GM19397 (cell line): ENCODE results near the gene EYA2.
"Not testable (repeated sequence)": the region's sequence is repeated elsewhere in the genome, so short reads cannot be mapped to it uniquely, and the experiment has no call there.

ENCODE experiments used
- ATAC-seq: cut with Tn5 transposase; IDR thresholded peaks from one replicate; pipeline ENCODE4 v1.9.1; 2021; ENCODE audit warnings: mild to moderate bottlenecking, moderate library complexity; ENCODE audit not compliant: unreplicated experiment

Gene EYA2

DNA sequence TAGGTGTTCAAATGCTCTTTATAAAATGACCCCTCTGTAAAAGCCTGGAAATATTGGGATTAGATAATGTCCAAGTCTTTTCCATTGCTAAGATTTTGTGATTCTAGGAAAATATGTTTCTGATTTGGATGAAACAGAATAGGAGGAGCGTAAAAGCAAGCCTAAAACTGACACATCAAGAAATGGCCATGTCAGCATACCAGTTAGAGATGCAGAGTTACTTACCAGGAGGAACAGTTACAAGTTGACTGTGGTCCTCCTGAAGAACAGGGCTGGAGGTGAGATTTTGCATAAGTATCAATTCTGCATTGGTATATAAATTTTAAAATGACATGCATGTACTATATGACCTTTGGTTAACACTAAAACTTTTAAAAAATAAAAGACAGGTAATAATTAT, 35.3 kb downstream of the EYA2 start:
- no peak for ATAC-seq

DNA sequence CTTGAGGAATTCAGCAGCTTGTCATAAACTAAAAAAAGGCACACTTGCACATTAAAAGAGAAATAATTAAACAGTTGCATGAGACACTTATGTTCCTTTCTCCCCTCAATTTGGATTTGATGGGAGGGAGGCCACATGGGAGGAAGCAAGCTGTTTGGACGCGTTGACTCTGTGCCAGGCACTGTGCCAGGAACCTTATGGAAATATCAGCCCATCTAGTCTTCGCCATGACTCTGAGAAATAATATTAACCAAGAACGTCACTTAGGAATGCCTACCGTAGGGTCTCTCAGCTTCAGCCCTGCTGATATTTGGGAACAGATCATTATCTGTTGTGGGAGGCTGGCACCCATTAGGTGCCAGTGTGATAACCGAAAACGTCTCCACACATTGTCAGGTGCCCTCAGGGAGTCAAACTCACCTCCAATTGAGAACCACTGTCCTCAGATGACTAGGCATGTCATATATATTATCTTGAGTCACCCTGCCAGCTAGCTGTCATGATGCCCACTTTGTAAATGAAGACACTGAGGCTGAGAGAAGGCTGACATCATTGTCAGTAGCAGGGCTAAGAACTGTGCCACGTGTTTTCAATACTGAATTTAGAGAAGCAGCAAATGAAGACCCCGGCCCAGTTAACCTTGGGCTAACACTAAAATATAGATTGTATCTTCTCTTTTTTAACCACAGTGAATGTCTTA, 36.1 kb downstream of the EYA2 start:
- no peak for ATAC-seq

DNA sequence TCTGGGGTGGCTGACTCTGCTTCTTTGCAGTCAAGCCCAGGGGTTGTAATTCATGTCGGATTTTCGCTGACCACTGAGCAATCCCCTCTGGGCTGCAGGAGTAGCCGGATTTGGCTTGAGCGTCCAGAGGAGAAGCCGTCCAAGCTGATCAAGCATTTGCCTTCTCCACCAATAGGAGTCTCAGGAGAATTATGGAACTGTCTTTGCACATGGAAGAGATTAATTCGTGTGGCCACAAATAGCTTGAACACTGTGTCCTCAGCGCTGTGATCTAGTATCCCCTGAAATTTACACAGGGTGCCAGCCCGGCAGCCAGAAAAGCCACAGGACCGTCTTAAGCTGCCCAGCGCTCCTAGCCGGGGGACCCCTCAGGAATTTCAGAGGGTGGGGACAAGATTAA, 37.1 kb downstream of the EYA2 start:
- ATAC-seq: no peak

DNA sequence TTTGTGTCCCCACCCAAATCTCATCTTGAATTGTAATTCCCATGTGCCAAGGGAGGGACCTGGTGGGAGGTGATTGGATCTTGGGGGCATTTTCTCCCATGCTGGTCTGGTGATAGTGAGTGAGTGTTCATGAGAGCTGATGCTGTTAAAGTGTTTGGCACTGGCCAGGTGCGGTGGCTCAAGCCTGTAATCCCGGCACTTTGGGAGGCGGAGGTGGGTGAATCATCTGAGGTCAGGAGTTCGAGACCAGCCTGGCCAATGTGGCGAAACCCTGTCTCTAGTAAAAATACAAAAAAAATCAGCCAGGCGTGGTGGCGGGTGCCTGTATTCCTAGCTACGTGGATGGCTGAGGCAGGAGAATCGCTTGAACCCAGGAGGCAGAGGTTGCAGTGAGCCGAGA, 37.8 kb downstream of the EYA2 start:
- ATAC-seq: not testable (repeated sequence)

DNA sequence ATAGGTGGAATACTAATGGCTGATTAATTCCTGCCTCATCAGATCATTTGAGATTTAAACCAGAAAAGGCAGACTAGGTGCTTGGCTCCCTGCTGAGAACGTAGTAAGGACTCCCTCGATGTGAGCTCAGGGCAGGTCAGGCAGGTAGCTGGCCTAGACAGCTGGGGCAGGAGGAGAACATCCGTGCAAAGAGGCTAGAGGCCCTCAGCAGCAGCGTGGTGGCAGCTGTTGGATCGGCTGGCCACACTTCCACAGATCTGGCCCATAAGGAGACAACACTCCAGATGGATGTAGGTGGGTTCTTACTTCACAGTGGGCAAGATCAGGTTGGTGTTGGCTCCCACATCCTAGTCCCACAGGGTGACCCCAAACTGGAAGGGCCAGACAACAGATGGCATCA, 38.5 kb downstream of the EYA2 start:
- ATAC-seq: no peak

DNA sequence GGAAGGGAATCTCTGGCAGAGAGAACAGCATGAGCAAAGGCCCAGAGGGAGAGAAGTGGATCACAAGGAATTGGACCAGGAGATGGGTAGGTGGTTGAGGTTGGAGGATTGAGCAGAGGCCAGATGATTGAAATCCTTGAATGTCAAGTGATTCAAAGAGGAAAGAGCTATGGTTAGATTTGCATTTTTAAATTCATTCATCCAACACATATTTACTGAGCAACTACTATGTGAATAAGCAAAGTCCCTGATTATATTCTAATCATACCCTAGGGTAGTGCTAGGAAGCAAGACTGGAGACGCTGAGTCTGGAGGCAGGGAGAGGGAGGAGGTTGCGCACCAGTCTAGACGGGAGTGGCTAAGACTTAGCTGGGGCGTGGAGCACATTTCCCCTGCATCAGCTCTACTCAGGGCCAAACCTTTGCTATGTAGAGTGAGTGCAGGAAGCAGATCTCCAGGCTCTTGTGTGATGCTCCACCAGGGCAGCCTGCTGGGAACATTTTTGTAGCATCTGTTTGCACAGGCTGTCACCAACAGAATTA, 40.2 kb downstream of the EYA2 start:
- ATAC-seq: no peak

DNA sequence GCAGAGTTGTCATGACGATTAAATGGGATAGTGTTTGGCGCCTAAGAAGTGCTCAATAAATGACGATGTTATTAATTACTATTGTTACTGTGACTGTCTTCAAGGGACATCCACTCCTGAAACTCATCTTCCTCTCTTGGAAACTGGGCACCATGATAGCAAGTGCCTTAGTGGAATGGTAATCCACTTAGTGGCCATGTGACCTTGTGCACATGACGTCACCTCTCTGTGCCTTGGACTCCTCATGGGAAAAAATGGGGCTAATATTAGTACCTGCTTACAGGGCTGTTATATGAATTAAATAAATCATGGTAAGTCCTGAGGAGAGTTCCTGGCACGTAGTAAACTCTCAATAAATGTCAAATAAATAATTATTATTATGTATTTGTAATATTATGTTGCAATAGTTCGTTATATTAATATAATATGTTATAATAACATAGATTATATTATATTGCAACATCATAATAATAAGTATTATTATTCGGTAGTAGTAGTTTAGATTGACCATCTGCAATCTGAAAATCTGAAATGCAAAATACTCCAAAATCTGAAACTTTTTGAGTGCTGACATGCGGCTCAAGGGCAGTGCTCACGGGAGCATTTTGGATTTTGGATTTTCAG, 40.9 kb downstream of the EYA2 start:
- ATAC-seq: no peak

DNA sequence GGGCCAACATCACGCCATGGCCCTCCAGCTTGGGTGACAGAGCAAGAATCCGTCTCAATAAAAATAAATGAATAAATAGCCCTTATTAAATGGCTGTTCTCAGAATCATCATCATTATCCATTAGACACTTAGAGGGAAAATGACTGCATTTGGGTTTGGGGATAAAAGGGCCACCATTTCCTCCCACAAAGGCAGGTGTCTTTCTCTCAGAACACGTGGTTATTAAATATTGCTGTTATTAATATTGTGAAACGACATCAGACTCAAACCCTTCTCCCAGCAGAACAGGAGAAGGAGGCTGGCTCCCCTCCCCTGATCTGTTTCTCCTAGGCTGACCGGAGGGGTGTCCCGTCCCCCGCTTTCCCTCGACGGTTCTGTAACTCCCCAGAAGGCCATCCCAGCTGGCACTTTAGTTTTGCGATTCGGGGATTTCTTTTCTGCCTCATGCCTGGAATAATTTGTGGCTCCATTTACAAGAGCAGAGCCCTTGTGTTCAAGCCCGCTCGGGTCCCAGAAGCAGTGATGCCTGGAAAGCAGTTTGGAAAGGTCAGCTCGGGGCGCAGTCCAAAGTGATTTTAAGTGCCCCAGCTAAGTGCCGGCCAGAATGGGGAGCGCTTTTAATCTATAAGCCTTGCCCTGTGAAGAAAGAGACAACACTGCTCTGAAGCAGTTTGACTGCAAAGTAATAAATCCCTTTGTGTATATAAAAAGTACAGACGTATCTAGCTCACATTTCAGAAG, 41.9 kb downstream of the EYA2 start:
- ATAC-seq: no peak

DNA sequence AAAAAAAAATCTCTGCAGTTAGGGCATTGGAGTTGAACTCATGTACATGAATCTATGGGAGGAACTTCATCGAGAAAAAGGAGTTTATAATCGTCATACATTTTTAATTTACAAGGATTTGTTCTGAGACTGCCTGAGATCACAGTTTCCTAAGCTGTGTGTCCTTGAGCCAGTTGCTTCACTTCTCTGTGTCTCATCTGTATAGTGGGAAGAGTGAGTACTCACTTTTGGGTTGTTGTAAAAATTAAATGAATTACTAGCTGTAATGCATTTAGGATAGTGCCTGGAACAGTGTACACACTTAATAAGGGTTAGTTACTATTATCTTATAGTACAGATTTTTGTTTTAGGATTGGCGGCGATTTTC, 42.5 kb downstream of the EYA2 start:
- no peak for ATAC-seq

DNA sequence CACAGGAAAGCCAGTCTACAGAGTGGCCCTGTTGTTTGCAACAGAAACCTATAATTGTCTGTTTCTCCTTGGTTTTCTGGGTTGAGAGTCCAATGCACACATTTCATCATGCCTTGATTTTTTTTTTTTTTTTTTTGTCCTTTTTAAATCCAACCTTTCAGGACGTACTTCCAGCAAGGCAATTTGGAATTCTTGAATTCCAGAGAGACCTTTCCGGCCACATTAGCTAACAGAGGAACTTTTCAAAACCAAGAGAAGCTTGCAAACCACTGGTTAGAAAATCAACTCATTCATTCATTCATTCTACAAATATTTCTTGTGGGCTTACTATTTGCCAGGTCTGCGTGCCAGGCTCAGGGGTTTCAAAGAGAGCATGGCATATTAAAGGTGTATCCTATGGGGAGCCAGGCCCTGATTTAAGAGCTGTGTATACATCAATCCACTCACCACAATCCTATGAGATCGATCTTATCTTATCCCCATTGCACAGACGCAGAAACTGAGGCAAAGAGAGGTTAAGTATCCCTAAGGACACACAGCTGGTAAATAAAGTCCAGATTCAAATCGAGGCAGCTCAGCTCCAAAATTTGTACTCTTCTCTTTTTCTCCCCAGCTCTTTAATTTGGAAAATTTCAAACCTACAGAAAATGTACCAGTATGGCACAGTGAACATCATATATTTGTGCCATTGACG, 43.0 kb downstream of the EYA2 start:
- ATAC-seq: no peak

DNA sequence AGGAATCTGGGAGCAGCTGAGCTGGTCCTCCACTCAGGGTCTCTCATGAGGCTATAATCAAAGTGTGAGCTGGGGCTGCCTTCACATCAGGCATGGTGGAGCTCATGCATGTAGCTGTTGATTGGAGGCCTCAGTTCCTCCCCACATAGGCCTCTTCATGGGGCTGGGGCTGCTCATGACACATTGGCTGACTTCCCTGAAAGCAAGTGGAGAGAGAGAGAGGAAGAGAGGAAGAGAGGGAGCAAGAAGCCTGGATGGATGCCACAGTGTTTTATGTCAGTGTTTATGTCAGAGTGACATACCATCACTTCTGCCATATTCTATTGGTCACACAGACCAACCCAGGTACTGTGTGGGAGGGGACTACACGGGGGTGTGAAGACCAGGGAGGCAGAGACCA, 43.8 kb downstream of the EYA2 start:
- no peak for ATAC-seq

DNA sequence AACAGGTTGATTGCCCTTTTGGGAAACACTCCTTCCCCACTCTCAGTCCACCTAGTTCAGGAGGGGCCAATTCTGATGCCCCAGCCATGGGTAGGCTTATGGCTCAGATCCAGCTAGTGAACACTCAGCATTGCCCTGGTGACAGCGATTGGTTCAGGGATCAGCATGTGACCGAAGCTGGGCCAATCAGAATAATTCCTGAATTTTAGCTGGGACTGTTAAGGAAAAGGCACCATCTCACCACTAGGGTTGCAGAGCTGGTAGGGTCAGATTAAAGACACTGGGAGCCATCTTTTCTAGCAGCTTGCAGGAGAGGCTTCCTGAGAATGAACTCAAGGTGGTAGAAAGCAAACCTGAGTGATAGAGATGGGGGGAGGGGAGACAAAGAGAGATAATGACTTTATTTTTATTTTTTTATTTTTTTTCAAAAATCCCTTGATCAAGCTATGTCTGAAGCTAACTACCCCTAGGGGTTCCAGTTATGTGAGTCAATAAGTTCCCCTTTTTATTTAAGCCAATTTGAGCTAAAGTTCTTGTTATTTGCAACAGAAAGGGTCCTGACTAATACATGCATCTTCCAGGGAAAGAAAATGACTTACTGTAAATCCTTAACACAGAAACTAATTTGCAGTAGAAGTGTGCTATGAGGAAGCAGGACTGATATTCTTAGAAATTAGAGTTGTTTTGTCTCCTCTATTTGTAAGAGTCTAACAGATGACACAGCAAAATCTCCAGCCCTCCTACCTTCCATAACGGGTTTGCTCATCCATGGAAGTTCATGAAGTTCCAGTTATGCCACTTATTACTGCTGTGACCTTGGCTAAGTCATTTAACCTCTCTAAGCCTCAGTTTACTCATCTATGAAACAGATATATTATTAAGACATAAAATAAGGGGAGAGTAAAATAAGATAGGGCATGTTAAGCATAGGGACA, 44.7 kb downstream of the EYA2 start:
- ATAC-seq: no peak

DNA sequence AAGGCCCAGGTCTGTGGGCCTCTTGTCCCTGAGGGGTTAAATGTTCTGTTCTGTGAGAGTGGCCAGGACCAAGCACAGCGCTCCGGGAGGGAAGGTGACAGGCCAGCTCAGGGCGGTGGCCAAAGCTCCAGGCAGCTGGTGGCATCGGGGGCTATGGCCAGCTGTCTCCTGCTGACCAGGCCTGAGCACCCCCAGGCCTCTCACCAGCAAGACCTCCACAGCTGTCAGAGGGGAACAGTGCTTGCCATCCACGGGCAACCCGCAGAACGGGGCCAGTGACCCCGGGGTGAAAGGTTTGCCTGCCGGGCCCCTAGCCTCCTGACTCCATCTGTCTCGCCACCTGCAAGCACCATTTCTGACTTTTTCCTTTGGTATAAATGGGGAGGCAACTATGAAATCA, 46.0 kb downstream of the EYA2 start:
- no peak for ATAC-seq

DNA sequence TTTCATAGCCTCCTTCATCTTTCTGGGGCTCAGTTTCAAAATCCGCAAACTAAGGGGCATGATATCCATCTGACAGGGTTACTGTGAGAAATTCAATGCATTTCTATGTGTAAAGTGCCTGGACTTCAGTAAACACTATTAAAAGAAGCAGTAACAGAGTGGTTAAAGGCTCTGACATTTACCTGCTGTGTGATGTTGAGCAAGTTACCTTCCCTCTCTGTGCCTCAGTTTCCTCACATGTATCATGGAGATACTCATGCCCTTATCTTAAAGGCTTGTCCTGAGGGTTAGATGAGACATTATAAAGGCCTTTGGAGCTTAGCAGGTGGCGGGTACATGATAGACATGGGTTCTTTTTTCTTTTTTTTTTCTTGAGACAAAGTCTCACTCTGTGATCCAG, 46.8 kb downstream of the EYA2 start:
- no peak for ATAC-seq

DNA sequence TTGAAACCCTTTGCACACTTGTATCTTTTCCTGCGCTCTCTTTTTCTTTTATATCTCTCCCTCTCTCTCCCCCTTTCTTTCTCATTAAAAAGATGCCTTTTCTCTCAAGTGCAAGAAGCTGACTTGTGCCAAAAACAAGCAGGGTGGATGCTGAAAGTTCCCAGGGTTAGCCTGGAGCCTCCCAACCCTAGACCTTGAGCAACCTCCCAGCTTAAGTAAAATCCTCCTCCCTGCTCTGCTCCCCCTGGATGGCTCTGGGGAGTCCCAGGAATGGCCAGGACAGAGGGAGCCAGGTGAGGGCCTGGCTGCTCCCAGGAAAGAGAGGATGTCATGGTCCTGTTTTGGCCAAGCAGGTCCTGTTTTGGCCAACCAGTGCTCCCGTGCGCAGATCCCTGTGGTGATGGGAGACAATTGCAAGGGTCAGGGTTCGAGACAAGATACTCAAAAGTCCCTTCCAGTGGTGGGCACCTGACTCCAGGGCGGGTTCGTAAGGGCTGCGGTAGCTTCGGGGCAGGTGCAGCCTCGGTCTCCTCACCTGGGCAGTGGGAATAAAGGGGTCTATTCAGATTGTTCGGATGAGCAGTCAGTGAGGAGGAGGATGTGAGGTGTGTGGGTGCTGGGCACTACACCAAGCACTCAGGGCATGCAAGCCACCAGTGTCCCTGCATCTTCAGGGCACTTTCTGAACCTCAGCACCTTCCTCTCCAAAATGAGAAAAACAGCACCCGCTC, 49.4 kb downstream of the EYA2 start:
- ATAC-seq: no peak

DNA sequence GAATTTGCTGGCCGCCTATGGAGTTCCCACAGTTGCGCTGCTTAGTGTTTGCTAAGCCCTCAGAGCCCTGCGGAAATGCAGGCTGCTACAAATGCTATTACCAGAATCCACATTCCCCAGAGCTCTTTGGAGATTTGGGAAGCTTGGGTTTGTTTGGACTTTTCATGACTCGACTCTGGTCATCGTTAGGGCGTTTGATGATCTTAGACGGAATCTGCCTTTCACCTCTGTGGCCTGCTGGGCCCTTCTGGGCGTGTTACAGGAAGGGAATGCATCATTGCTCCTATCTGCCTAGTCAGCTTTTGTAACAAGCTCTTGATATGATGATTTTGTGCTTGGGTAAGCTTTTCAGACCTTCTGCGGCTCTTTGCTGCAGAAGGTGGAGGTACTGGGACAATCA, 50.8 kb downstream of the EYA2 start:
- no peak for ATAC-seq

DNA sequence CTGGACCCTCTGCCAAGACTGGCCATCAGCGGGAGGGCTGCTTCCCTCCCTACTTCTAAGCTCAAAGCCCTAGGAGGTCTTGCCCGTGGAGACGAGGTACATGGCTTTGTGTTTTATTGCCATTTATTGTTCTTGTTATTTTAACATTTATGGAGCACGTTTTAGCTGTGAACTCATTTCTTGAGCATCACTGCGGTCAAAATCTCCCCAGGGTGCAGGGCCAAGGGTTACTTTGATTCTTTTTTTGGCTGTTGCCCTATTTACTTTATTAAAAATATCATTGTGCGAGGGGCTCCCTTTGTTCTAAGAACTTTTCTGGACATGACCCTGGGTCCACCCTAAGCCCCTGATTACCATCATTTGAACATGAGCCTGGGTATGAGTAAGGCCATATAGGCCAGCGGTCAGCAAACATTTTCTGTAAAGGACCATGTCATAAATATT, 51.6 kb downstream of the EYA2 start:
- ATAC-seq: no peak

DNA sequence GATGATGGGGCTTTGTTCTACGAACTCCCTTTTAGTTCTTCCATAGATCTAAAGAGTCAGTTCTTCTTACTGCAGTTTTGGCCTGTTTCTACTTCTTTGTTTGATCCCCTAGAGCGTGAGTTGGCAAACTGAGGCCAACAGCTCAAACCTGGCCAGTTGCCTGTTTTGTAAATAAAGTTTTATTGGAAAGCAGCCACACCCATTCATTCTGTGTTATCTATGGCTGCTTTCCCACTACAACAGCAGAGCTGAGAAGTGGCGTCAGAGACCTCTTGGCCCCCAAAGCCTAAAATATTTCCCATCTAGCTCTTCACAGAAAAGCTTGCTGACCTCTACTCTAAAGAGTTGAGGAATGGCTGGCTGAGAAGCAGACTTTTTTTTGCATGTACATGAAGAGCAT, 52.2 kb downstream of the EYA2 start:
- no peak for ATAC-seq

DNA sequence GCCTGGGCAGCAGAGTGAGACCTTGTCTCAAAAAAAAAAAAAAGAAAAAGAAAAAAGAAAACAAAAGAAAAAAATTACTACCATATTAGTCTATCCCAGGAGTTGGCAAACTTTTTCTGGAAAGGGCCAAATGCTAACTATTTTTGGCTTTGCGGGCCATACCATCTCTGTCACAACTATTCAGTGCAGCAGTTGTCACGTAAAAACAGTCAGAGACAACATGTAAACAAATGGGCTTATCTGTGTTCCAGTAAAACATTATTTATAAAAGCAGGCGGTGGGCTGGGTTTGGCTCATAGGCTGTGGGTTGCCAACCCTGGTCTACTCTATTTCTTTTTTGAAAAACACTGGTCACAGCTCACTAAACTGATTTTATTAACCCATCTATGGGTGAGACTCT, 53.4 kb downstream of the EYA2 start:
- no peak for ATAC-seq

DNA sequence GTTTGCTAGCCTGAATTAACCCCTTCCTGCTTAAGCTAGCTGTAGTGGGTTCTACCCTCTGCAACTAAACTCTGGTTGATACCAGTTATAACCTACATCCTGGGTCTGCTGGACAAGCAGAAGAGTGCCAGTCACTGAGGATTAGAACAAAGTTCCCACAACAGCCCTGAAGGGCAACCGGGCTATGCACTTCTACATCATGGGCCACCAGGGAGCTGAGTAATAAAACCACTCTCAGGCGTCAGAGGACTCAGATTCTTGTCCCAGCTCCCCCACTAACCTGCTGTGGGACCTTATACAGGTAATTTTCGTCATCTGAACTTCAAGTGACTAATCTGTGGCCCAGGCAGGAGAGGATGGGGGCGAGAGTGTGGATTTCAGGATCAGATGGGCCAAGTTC, 56.8 kb downstream of the EYA2 start:
- ATAC-seq: no peak
